ENCODE results near the gene NDUFAF8.

- TF ChIP-seq EZH2 (IDR thresholded peaks at IDR 0.05; ENCODE audit: insufficient read depth, poor library complexity, severe bottlenecking) (no peak), EZH2phosphoT487 (IDR thresholded peaks at IDR 0.05; ENCODE audit: insufficient read depth, low read depth) (no peak)
Measured at GRCh38 chr17:81279278-81280275, 40.5 kb downstream of the NDUFAF8 start.
